ENCODE results near the gene SSR4. TPM values are rescaled to one million over a fixed set of nuclear protein-coding genes. Genes with fewer than 3 reads are reported as not detected.

The SSR4 gene
- total and polyA plus RNA-seq, 2 donors (not counting 1 experiment from before 2014, with no cell fraction given), result 134 to 297 TPM

DNA sequence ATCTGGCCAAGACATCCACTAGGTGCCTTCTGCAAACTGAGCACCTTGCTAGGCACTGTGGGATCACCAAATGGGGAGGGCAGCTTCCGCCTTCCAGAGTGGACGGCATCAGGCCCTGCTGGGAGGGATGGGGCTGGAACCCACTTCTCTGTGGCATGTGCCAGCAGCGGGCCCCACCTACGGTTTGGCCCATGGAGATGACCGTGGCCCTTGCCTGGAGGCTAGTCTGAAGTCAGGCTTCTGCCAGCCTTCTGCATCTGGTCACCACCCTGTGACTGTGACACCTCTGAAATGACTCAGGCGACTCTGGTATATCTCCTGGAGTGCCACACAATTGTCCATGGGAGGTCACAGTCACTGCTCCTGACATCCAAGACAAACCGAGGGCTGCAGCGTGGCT, 7.2 kb downstream of the SSR4 start:
- Mint-ChIP-seq H3K4me3 (no peak overlapping the region), H3K27ac (no peak overlapping the region), H3K9me3 (ENCODE audit: insufficient read depth) (no peaks in the 10 kb centered on the region), H3K4me1 (no peaks in the 10 kb centered on the region), H3K27me3 (no peaks in the 10 kb centered on the region)
- H3K9ac ChIP-seq (ENCODE audit: low read length), result no peak overlapping the region
- peaks cover 0 to 15% of the 10 kb centered on the region in 2 experiments for H3K36me3 ChIP-seq (replicated peaks in 1 of 2; ENCODE audit: control extremely low read depth in 1 of 2, control insufficient read depth in 1 of 2, extremely low read depth in 1 of 2, insufficient read depth in 2 of 2, low read length in 1 of 2)
- H3K4me3 ChIP-seq (ENCODE audit: control extremely low read depth in 1 of 5, extremely low read depth in 1 of 5, insufficient read depth in 1 of 5, low read depth in 2 of 5, low read length in 4 of 5), result no peak overlapping the region
- DNase-seq, result no peak
- H3K4me1 ChIP-seq (ENCODE audit: control insufficient read depth in 2 of 2, insufficient read depth in 2 of 2, low read length in 2 of 2), result no peaks in the 10 kb centered on the region
- ChIA-PET CTCF (no interaction called here), POLR2A (no interaction called here)
- H3K27me3 ChIP-seq (replicated peaks in 1 of 4; ENCODE audit: control extremely low read depth in 1 of 4, control insufficient read depth in 3 of 4, insufficient read depth in 4 of 4, low read length in 3 of 4), result no peaks in the 10 kb centered on the region
- H3K27ac ChIP-seq (ENCODE audit: low read length in 2 of 2), result no peak overlapping the region
- no peak overlapping the region for H2AFZ ChIP-seq (ENCODE audit: insufficient read depth, low read depth, low read length, poor library complexity, severe bottlenecking)
- intact Hi-C loops (cut with micrococcal nuclease), result no loop called here
- no peaks in the 10 kb centered on the region for H3K9me3 ChIP-seq (ENCODE audit: control extremely low read depth in 1 of 3, control insufficient read depth in 2 of 3, insufficient read depth in 1 of 3, low read length in 2 of 3)
- no peak overlapping the region for H3K4me2 ChIP-seq (replicated peaks; ENCODE audit: low read depth, low read length, poor library complexity, severe bottlenecking)
- no peak for ATAC-seq (ENCODE audit: low read depth)
- 94% methylated on average over 5 of the region's 8 CpGs for WGBS (ENCODE audit: insufficient coverage)
- H4K20me1 ChIP-seq (ENCODE audit: control insufficient read depth, insufficient read depth, low read length, poor library complexity, severe bottlenecking), result no peaks in the 10 kb centered on the region
- peaks cover 3% of the 10 kb centered on the region for H3K79me2 ChIP-seq (ENCODE audit: control insufficient read depth, insufficient read depth, low read length)
- no peak for TF ChIP-seq EZH2 (IDR thresholded peaks at IDR 0.05; ENCODE audit: borderline replicate concordance, insufficient read depth, low read depth, low read length, poor library complexity, severe bottlenecking)
- TF ChIP-seq, protein P1, sequence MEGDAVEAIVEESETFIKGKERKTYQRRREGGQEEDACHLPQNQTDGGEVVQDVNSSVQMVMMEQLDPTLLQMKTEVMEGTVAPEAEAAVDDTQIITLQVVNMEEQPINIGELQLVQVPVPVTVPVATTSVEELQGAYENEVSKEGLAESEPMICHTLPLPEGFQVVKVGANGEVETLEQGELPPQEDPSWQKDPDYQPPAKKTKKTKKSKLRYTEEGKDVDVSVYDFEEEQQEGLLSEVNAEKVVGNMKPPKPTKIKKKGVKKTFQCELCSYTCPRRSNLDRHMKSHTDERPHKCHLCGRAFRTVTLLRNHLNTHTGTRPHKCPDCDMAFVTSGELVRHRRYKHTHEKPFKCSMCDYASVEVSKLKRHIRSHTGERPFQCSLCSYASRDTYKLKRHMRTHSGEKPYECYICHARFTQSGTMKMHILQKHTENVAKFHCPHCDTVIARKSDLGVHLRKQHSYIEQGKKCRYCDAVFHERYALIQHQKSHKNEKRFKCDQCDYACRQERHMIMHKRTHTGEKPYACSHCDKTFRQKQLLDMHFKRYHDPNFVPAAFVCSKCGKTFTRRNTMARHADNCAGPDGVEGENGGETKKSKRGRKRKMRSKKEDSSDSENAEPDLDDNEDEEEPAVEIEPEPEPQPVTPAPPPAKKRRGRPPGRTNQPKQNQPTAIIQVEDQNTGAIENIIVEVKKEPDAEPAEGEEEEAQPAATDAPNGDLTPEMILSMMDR (IDR thresholded peaks at IDR 0.05), result no peak

DNA sequence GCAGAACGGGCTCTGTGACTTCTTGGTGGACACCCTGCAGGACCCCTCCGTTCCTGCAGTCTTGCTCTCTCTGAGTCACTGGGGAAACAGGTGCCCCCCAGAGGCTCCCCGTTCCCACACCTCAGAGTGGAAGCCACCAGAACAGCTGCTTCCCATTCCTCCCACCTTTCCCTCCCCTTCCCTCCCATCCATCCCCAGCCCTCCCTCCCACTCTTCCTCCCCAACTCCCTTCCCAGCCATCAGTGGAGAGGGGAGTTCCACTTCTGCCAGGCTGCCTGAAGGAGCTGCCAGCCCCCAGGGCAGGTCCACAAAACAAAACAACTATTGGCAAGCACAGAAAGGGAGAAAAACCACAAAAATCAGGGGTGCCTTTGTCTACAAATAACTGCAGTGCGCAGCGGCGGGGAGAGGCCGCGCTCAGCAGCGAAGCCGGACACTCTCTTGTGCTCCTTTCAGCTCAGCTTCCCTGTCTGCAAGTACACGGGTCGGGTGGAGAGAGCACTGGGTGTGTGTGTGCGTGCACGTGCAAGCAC, 8.1 kb downstream of the SSR4 start:
- Histone ChIP-seq H3K4me2 (replicated peaks; ENCODE audit: low read depth, low read length, poor library complexity, severe bottlenecking) (no peak overlapping the region), H3K27me3 (replicated peaks in 1 of 4; ENCODE audit: control extremely low read depth in 1 of 4, control insufficient read depth in 3 of 4, insufficient read depth in 4 of 4, low read length in 3 of 4) (no peaks in the 10 kb centered on the region), H3K9ac (ENCODE audit: low read length) (no peak overlapping the region), H3K27ac (ENCODE audit: low read length in 2 of 2) (no peak overlapping the region), H3K36me3 (replicated peaks in 1 of 2; ENCODE audit: control extremely low read depth in 1 of 2, control insufficient read depth in 1 of 2, extremely low read depth in 1 of 2, insufficient read depth in 2 of 2, low read length in 1 of 2) (peaks cover 0 to 7% of the 10 kb centered on the region in 2 experiments), H2AFZ (ENCODE audit: insufficient read depth, low read depth, low read length, poor library complexity, severe bottlenecking) (no peak overlapping the region), H4K20me1 (ENCODE audit: control insufficient read depth, insufficient read depth, low read length, poor library complexity, severe bottlenecking) (no peaks in the 10 kb centered on the region), H3K4me3 (ENCODE audit: control extremely low read depth in 1 of 5, extremely low read depth in 1 of 5, insufficient read depth in 1 of 5, low read depth in 2 of 5, low read length in 4 of 5) (no peak overlapping the region), H3K79me2 (ENCODE audit: control insufficient read depth, insufficient read depth, low read length) (no peaks in the 10 kb centered on the region), H3K9me3 (ENCODE audit: control extremely low read depth in 1 of 3, control insufficient read depth in 2 of 3, insufficient read depth in 1 of 3, low read length in 2 of 3) (no peaks in the 10 kb centered on the region), H3K4me1 (ENCODE audit: control insufficient read depth in 2 of 2, insufficient read depth in 2 of 2, low read length in 2 of 2) (no peaks in the 10 kb centered on the region)
- Mint-ChIP-seq H3K4me3 (no peak overlapping the region), H3K4me1 (no peaks in the 10 kb centered on the region), H3K9me3 (ENCODE audit: insufficient read depth) (no peaks in the 10 kb centered on the region), H3K27me3 (no peaks in the 10 kb centered on the region), H3K27ac (no peak overlapping the region)
- POLR2A ChIA-PET, result no interaction called here
- no peak for TF ChIP-seq EZH2 (IDR thresholded peaks at IDR 0.05; ENCODE audit: borderline replicate concordance, insufficient read depth, low read depth, low read length, poor library complexity, severe bottlenecking)
- TF ChIP-seq, protein P1 (IDR thresholded peaks at IDR 0.05), result no peak
- no peak for DNase-seq
- intact Hi-C loops (cut with micrococcal nuclease), result no loop called here
- CTCF ChIA-PET, result no interaction called here
- no peak for ATAC-seq (ENCODE audit: low read depth)
- WGBS (ENCODE audit: insufficient coverage), result 18% methylated on average over 11 of the region's 14 CpGs

Data from B cell (primary cell).